ENCODE data around the gene IFITM1.

The IFITM1 gene

DNA sequence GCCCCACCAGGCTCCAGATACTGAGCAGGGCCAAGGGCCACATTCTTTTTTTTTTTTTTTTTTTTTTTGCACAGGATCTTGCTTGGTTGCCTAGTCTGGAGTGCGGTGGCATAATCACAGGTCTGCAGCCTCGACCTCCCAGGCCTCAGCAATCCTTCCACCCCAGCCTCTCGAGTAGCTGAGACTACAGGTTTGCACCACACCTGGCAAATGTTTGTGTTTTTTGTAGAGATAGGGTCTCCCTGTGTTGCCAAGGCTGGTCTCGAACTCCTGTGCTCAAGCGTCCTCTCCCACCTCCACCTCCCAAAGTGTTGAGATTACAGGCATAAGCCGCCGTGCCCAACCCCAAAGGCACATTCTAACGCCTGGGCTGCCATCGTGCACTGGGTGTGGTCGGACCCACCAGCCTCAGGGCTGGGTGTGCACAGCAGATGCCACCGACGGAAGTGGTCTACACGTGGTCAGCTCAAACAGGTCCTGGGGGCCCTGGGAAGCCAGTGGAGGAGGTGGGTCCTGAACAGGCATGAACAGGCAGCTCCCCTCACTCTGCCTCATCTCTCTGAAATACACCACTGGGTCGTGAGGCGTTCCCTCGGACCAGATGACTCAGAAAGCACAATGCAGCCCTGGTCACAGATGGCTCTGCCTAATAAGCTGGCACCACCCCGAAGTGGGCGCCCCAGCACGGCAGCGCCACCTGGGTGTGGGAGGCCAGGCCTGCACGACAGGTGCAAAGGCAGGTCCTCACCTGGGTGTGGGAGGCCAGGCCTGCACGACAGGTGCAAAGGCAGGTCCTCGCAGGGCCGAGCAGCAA lies 50.3 kb downstream of the IFITM1 start:
- no peaks in the 10 kb centered on the region for H3F3A ChIP-seq (ENCODE audit: insufficient read depth, low read length)
- H3K27ac ChIP-seq (ENCODE audit: low read depth, low read length, poor library complexity, severe bottlenecking) = no peak overlapping the region

More for the DNA sequence above, 50.3 kb downstream of the IFITM1 start:
- no peaks in the 10 kb centered on the region for H4K20me1 ChIP-seq (ENCODE audit: insufficient read depth, low read length)
- no peaks in the 10 kb centered on the region for H3K79me2 ChIP-seq (ENCODE audit: insufficient read depth, low read length)
- no peak for TF ChIP-seq EZH2 (IDR thresholded peaks at IDR 0.05; ENCODE audit: borderline replicate concordance, low read length)
- TF ChIP-seq, protein P1, sequence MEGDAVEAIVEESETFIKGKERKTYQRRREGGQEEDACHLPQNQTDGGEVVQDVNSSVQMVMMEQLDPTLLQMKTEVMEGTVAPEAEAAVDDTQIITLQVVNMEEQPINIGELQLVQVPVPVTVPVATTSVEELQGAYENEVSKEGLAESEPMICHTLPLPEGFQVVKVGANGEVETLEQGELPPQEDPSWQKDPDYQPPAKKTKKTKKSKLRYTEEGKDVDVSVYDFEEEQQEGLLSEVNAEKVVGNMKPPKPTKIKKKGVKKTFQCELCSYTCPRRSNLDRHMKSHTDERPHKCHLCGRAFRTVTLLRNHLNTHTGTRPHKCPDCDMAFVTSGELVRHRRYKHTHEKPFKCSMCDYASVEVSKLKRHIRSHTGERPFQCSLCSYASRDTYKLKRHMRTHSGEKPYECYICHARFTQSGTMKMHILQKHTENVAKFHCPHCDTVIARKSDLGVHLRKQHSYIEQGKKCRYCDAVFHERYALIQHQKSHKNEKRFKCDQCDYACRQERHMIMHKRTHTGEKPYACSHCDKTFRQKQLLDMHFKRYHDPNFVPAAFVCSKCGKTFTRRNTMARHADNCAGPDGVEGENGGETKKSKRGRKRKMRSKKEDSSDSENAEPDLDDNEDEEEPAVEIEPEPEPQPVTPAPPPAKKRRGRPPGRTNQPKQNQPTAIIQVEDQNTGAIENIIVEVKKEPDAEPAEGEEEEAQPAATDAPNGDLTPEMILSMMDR (IDR thresholded peaks at IDR 0.05; ENCODE audit: low read length) = peak; percentile 62
- no peak overlapping the region for H3K9ac ChIP-seq (ENCODE audit: low read length)
- peaks cover 5% of the 10 kb centered on the region for H3K4me1 ChIP-seq (ENCODE audit: insufficient read depth, low read length, severe bottlenecking)
- H3K9me2 ChIP-seq (ENCODE audit: low read depth, low read length) = no peaks in the 10 kb centered on the region
- H2AFZ ChIP-seq (ENCODE audit: low read length) = no peak overlapping the region
- no peak overlapping the region for H3K4me3 ChIP-seq (ENCODE audit: low read depth, low read length, poor library complexity, severe bottlenecking)
- no peaks in the 10 kb centered on the region; the same call in 1 of the 2 replicates for H3K36me3 ChIP-seq (ENCODE audit: insufficient read depth, low read length)
- no peaks in the 10 kb centered on the region; the same call in 1 of the 2 replicates for H3K9me3 ChIP-seq (ENCODE audit: low read length)
- peak overlapping the region; percentile 31; the same call in 1 of the 2 replicates for H3K4me2 ChIP-seq (ENCODE audit: low read length)
- peaks cover 12% of the 10 kb centered on the region; the same call in 1 of the 2 replicates for H3K27me3 ChIP-seq (ENCODE audit: insufficient read depth, low read length)
